Stimulated activated effector memory CD8-positive, alpha-beta T cell treated with anti-CD3 and anti-CD28 coated beads, Interleukin-12 subunit alpha, Interleukin-12 subunit beta, amount 100 ng/mL, for 72 hours (primary cell): Measurements from ENCODE around the gene ZNF641.
"Not testable (repeated sequence)": the region's sequence is repeated elsewhere in the genome, so short reads cannot be mapped to it uniquely, and the experiment has no call there.

Source experiments
- ATAC-seq: fragments of 150-1000 bp; cut with Tn5 transposase; 2 replicates; pipeline ENCODE4 v1.10.0; 2021
- DNase-seq, 2 donors: peaks; one replicate each; pipeline ENCODE4 v3.0.0; 2021 to 2022; ENCODE audit warnings: low spot score in 2 of 2
- H3K27ac Mint-ChIP-seq: one replicate; pipeline ENCODE4 v1.8.0; 2022; ENCODE audit warnings: mild to moderate bottlenecking, mixed read lengths
- H3K36me3 Mint-ChIP-seq: one replicate; pipeline ENCODE4 v1.8.0; 2022; ENCODE audit warnings: mild to moderate bottlenecking, mixed read lengths
- H3K4me1 Mint-ChIP-seq: one replicate; pipeline ENCODE4 v1.8.0; 2022; ENCODE audit warnings: mixed read lengths
- H3K4me3 Mint-ChIP-seq: one replicate; pipeline ENCODE4 v1.8.0; 2022; ENCODE audit warnings: mild to moderate bottlenecking, mixed read lengths
- H3K9me3 Mint-ChIP-seq: one replicate; pipeline ENCODE4 v1.8.0; 2022; ENCODE audit warnings: mixed read lengths

The ZNF641 gene

DNA sequence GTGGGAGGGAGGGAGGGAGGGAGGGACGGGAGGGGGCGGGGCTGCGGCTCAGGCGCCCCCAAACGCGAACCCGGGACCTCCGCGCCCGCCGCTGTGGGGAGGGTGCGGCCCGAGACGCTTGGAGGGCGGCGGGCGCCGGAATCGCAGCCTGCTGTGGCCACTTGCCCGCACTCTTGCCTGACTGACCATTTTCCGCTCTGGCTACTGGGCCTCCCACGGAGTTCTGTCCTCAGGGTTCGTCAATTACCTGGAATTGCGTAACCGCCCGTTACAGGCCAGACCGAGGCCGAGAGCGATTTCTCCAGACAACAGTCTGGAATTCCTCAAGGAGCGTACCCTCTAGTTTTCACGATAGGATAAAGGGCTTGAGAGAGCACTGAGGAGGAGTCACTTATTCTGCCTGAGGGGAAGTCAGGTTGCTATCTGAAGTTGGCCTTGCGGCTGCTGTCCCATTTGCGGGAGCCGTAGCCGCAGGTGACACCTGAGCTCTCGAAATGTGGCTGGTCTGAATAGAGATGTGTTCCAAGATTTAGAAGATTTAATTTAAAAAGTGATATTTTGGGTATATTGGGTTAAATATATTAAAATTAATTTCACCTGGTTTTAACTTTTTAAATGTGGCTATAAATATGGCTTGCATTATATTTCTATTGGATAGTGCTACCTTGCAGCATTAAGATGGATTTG, 446 bp upstream of the ZNF641 start:
- ATAC-seq, result peak; percentile 60

DNA sequence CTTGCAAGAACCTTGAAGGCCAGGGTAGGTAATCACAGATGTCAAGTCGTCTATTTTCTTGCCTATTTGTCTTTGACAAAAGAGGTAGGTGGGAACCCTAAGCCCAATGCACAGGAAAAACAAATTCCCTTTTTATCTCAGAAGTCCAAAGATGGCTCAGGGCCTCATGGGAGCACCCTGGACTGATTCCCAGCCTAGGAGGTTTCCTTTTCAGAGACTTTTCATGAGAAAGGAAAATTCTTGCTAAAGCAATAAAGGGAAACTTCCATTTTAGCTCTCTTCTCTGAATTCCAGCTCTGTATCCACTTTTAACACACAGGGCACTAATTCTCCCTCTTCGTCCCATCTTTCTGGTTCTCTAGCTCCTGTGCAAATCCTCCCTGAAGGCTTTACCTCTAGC, 1.2 kb downstream of the ZNF641 start:
- Mint-ChIP-seq H3K36me3 (peaks cover 49% of the 10 kb centered on the region), H3K27ac (peak overlapping the region; percentile 98), H3K4me1 (peaks cover 41% of the 10 kb centered on the region), H3K4me3 (peak overlapping the region; percentile 95), H3K9me3 (no peaks in the 10 kb centered on the region)
- ATAC-seq, result no peak
- no peak for DNase-seq

More for the DNA sequence above, 446 bp upstream of the ZNF641 start:
- Mint-ChIP-seq H3K4me3 (peak overlapping the region; percentile 95), H3K36me3 (peaks cover 32% of the 10 kb centered on the region), H3K4me1 (peaks cover 40% of the 10 kb centered on the region), H3K9me3 (no peaks in the 10 kb centered on the region), H3K27ac (no peak overlapping the region)
- no peak for DNase-seq

DNA sequence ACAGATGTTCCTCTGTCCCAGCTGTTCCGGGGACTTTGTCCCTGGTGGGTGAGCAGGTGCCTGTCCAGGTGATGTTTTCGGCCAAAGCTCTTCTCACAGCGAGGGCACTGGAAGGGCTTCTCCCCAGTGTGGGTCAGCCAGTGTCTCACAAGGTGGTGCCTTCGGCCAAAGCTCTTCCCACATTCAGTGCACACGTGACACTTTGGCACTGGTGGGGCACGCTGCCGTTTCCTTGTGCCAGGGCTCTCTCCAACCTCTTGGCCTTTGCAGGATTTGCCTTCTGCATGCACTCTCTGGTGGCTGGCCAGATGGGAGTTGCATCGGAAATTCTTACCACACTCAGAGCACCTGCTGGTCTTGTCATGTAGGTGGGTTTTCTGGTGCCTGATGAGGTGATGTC, 7.7 kb downstream of the ZNF641 start:
- H3K27ac Mint-ChIP-seq, result no peak overlapping the region
- peaks cover 59% of the 10 kb centered on the region for H3K36me3 Mint-ChIP-seq

DNA sequence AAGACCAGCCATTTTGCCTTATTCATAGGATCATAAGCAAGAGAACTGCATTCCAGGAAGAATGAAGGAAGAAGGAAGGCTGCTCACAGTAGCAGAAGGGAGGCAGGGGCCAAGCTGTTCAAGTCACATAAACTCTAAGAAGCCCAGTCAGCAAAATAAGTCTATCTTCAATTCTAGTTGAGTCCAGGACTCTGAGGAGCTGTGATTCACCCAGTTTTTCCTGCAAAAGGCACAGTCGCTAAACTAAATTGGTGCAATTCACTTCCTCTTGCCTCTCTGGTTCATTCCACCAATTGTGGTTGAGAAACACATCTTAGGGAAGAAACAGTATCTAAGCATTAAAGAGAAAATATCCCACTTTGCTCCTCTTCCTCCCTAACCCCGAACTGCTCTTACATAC, 9.8 kb downstream of the ZNF641 start:
- no peak for ATAC-seq
- H3K36me3 Mint-ChIP-seq, result peaks cover 38% of the 10 kb centered on the region
- no peak overlapping the region for H3K4me3 Mint-ChIP-seq
- H3K4me1 Mint-ChIP-seq, result peaks cover 5% of the 10 kb centered on the region
- no peak for DNase-seq
- H3K9me3 Mint-ChIP-seq, result no peaks in the 10 kb centered on the region
- no peak overlapping the region for H3K27ac Mint-ChIP-seq

More for the DNA sequence above, 7.7 kb downstream of the ZNF641 start:
- H3K4me1 Mint-ChIP-seq, result peaks cover 21% of the 10 kb centered on the region
- DNase-seq, result no peak
- no peak overlapping the region for H3K4me3 Mint-ChIP-seq
- ATAC-seq, result no peak
- H3K9me3 Mint-ChIP-seq, result no peaks in the 10 kb centered on the region

DNA sequence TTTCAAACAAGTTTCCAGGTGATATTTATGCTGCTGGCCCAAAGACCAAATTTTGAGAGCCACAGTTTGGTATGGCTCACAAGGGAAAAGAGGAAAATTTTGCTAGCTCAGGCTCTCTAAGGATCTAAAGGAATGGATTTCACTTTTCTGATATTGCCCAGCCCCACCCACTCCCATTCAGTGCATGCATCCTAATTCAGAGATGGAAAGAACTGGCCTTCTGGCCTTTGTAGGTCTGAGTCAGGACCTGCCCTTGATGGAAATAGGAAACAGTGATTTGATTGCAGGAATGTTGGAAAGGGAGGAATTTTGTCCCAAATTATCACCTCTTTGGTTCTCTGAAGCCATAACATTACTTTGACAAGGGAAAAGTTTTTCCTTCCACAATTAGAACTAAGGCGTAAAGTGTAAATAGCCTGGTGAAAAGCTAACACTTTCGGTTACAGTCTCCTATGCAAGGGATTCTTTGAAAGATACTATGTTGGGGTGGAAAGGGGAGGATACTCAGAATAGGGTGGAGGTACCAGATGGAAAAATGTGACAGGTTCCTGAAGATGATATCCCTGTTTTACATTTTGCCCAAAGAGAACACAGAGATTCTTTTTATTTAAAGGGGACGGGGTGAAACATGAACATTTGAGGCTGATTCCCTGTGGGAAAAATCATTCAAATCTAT, 11.1 kb downstream of the ZNF641 start:
- H3K9me3 Mint-ChIP-seq, result no peaks in the 10 kb centered on the region
- H3K4me3 Mint-ChIP-seq, result no peak overlapping the region
- no peak for ATAC-seq
- H3K36me3 Mint-ChIP-seq, result peaks cover 25% of the 10 kb centered on the region
- no peak for DNase-seq
- H3K27ac Mint-ChIP-seq, result no peak overlapping the region
- H3K4me1 Mint-ChIP-seq, result peaks cover 12% of the 10 kb centered on the region

DNA sequence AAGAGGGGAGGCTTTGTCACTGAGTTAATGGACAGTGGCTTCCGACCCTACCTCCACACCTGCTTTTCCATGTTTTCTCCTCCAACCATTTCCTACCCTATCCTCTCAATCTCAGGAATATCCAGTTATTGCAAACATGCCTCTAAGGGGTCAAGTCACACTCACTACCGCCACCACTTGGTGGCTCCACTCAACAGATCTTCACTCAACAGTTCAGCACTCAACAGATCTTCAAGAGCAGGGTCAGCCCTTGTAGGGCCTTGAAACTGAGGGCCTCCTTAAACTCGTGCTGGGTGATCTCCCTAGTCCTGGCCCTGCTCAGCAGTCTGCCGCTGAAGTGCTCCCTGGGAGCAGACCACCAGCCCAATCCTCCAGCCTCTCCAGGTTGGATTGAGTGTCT, 14.2 kb downstream of the ZNF641 start:
- peaks cover 10% of the 10 kb centered on the region for H3K4me1 Mint-ChIP-seq
- no peaks in the 10 kb centered on the region for H3K9me3 Mint-ChIP-seq
- no peak for DNase-seq
- peak overlapping the region; percentile 13 for H3K27ac Mint-ChIP-seq
- H3K36me3 Mint-ChIP-seq, result peaks cover 6% of the 10 kb centered on the region
- H3K4me3 Mint-ChIP-seq, result no peak overlapping the region
- no peak for ATAC-seq

DNA sequence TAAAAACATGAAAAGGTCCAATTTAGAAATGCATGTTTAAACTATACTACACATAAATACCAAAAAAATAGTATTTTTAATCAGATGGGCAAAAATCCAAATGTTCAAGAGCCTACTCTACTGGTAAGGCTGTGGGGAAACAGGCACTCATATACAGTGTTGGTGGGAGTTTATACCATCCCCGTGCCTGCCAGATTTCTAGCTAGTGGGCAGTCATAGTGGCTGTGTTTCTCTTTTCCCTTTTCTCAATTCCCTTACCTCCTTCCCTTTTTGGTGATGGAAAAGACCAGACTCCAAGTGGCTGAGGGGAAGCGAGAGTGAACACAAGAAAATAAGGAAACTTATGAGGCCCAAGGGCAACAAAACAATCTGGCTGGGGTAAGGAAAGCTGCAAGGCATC, 14.7 kb downstream of the ZNF641 start:
- DNase-seq (no peak), ATAC-seq (no peak)
- H3K9me3 Mint-ChIP-seq, result no peaks in the 10 kb centered on the region
- H3K36me3 Mint-ChIP-seq, result peaks cover 6% of the 10 kb centered on the region
- peaks cover 8% of the 10 kb centered on the region for H3K4me1 Mint-ChIP-seq
- no peak overlapping the region for H3K27ac Mint-ChIP-seq
- H3K4me3 Mint-ChIP-seq, result no peak overlapping the region

DNA sequence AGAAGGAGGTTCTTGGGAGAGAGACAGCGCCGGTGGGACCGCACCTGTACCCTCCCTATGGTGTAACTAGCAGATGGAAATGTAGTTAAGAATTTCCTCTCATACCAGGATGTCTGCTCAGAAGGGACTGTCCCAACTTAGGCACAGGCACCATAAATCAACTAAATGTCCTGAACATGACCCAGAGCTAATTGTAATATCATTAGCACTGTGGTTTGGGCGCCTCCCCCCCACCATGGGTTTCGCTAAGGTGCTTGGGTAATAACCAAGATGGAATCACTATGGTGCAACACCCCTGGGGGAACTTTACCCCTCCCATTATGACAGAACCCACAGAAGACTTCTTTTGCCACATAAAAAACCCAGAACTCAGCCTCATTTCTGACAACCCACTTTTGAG, 15.9 kb downstream of the ZNF641 start:
- Mint-ChIP-seq H3K36me3 (no peaks in the 10 kb centered on the region), H3K27ac (no peak overlapping the region), H3K9me3 (no peaks in the 10 kb centered on the region), H3K4me3 (no peak overlapping the region), H3K4me1 (peaks cover 8% of the 10 kb centered on the region)
- ATAC-seq (peak; percentile 57), DNase-seq (no peak)

DNA sequence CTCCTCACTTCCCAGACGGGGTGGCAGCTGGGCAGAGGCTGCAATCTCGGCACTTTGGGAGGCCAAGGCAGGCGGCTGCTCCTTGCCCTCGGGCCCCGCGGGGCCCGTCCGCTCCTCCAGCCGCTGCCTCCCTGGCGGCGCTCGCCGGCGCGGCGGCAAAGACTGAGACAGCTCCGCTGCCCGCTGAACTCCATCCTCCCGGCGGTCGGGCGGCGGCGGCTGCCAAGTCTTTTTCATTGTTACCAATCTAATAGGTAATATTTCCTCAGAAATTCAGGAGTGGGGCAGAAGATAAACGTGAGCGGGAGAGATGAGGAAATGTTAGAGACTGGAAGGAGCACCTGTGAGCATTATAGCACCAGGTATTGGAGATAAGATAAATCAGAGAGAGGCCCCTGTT, 17.0 kb downstream of the ZNF641 start:
- H3K9me3 Mint-ChIP-seq, ATAC-seq: not testable (repeated sequence)

DNA sequence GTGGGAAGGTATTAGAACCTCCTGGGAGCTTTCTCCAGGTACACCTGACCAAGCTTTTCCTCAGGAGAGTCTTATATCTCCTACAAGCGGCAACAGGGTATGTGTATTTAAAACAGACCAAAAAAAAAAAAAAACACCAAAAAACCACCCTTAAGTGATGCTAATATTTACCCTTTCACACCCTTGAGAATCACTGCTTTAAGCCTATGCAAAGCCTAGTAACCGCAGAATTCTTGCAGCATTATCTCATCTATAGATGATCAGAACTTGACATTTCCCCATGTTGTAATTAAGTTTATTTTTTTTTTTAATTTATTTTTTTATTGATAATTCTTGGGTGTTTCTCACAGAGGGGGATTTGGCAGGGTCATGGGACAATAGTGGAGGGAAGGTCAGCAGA, 19.3 kb downstream of the ZNF641 start:
- H3K4me1 Mint-ChIP-seq, result peaks cover 8% of the 10 kb centered on the region
- H3K27ac Mint-ChIP-seq, result no peak overlapping the region
- DNase-seq (no peak), ATAC-seq (no peak)
- no peaks in the 10 kb centered on the region for H3K9me3 Mint-ChIP-seq
- no peaks in the 10 kb centered on the region for H3K36me3 Mint-ChIP-seq
- no peak overlapping the region for H3K4me3 Mint-ChIP-seq

More for the DNA sequence above, 17.0 kb downstream of the ZNF641 start:
- DNase-seq, H3K4me3 Mint-ChIP-seq, H3K36me3 Mint-ChIP-seq, H3K4me1 Mint-ChIP-seq, H3K27ac Mint-ChIP-seq: not testable (repeated sequence)

DNA sequence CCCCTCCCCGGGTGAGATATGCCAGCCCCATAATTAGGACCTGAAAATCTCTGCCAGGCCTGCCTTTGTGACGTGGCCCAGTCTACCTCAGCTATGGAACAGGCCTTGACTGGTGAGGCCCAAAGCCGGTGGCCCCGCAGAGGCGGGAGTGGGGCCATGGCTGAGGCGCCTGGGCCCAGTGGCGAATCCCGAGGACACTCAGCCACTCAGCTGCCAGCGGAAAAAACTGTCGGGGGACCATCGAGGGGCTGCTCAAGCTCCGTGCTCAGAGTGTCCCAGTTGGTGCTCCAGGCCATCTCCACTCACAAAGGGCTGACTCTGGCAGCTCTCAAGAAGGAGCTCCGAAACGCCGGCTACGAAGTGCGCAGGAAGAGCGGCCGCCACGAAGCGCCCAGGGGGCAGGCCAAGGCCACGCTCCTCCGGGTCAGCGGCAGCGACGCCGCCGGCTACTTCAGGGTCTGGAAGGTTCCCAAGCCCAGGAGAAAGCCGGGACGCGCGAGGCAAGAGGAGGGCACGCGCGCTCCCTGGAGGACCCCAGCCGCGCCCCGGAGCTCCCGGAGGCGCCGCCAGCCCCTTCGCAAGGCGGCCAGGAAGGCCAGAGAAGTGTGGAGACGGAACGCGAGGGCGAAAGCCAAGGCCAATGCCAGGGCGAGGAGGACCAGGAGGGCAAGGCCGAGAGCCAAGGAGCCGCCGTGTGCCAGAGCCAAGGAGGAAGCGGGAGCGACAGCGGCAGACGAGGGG, 21.4 kb downstream of the ZNF641 start:
- ATAC-seq (no peak), DNase-seq (no peak)
- H3K4me1 Mint-ChIP-seq, result no peaks in the 10 kb centered on the region
- no peaks in the 10 kb centered on the region for H3K36me3 Mint-ChIP-seq
- no peak overlapping the region for H3K4me3 Mint-ChIP-seq
- no peaks in the 10 kb centered on the region for H3K9me3 Mint-ChIP-seq
- H3K27ac Mint-ChIP-seq, result no peak overlapping the region

DNA sequence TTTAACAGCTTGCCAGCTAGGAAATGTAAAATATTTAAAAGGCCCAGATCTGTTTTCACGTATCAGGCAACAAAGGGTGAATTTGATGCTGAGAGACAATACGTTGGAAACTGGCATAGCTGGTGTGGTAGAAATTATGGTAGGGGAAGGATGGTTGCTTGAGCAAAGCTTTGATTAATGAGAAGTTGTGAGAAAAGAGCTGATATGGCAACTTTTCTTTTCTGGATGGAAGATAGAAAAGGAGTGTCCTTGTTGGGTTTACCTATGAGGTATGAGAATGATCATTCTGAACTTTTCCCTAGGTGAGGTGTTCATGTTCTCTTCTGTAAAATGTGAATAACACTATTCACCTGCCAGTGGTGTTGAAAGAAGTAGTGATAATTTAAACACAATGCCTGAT, 34.2 kb downstream of the ZNF641 start:
- DNase-seq (no peak), ATAC-seq (no peak)
- H3K9me3 Mint-ChIP-seq, result peaks cover 5% of the 10 kb centered on the region
- H3K4me3 Mint-ChIP-seq, result no peak overlapping the region
- H3K36me3 Mint-ChIP-seq, result no peaks in the 10 kb centered on the region
- H3K4me1 Mint-ChIP-seq, result no peaks in the 10 kb centered on the region
- H3K27ac Mint-ChIP-seq, result no peak overlapping the region

DNA sequence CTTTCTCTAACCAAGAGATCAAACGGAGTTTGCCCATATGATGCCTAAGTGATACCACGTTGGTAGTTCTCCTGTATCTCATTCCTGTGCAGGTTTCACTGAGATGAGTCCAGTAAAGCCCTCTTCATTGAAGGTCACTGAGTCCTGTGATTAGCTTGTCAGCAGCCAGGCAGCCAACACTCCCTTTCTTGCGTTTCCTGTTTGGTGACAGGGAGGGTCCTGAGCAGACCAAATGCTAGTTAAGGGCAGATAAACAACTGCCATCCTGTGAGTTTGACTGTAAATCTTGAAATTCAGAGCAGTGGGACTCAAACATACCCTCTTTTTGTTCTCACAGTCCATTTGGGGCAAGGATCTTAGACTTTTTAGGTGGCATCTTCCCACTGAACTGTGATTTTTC, 39.4 kb downstream of the ZNF641 start:
- H3K36me3 Mint-ChIP-seq, result no peaks in the 10 kb centered on the region
- DNase-seq, result no peak
- H3K4me1 Mint-ChIP-seq, result no peaks in the 10 kb centered on the region
- ATAC-seq, result no peak
- H3K27ac Mint-ChIP-seq, result no peak overlapping the region
- H3K4me3 Mint-ChIP-seq, result no peak overlapping the region
- H3K9me3 Mint-ChIP-seq, result no peaks in the 10 kb centered on the region

DNA sequence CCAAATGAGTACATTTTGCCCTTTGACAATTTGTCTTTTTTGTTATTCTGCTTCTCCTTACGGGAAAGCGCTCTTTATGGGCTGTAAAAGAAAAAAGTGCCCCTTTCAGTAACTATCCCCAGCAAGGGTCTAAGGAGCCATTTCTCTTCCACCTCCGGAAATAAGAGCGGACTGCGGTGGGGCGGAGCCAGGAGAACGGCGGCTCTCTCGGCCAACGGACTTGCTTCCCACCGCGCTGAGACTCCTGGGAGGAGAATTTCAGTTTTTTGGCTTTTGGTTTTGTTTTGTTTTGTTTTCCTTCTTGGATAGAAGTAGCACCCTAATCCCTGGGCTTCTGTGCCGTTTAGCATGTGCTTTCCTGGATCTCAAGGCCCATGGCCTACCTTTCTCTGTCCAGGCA, 43.5 kb downstream of the ZNF641 start:
- no peaks in the 10 kb centered on the region for H3K36me3 Mint-ChIP-seq
- no peaks in the 10 kb centered on the region for H3K9me3 Mint-ChIP-seq

DNA sequence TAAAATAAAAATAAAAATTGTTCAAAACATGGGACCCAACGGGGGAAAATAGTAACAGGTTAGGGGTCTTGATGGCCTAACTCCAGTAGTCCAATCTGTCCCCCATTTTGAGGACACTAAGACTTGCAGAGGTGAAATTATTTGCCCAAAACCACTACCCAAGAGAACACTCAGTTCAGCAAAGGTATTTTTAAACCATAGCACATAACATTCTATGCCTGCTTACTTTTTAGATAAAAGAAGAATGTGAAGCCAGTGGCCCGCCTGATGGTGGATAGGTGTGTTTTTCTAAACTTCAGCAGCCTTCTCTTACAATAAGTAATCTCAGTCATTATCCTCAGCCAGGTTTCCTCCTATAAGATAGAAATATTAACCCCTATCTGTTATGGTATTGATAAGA, 45.5 kb downstream of the ZNF641 start:
- no peaks in the 10 kb centered on the region for H3K36me3 Mint-ChIP-seq
- no peaks in the 10 kb centered on the region for H3K9me3 Mint-ChIP-seq
- no peak overlapping the region for H3K27ac Mint-ChIP-seq
- no peak for DNase-seq
- no peaks in the 10 kb centered on the region for H3K4me1 Mint-ChIP-seq
- ATAC-seq, result no peak
- no peak overlapping the region for H3K4me3 Mint-ChIP-seq

More for the DNA sequence above, 43.5 kb downstream of the ZNF641 start:
- Mint-ChIP-seq H3K4me1 (no peaks in the 10 kb centered on the region), H3K27ac (no peak overlapping the region), H3K4me3 (no peak overlapping the region)
- ATAC-seq (no peak), DNase-seq (no peak)
